ENCODE data around the gene HYAL1.

HYAL1 gene

GRCh38 chr3:50333744-50334328 lies 30.5 kb upstream of the HYAL1 start:
- no peak for FAIRE-seq

GRCh38 chr3:50331364-50331907 lies 28.1 kb upstream of the HYAL1 start:
- FAIRE-seq, result no peak

- no peak for FAIRE-seq
These were observed 27.0 kb upstream of the HYAL1 start for GRCh38 chr3:50330330-50330729.

DNA sequence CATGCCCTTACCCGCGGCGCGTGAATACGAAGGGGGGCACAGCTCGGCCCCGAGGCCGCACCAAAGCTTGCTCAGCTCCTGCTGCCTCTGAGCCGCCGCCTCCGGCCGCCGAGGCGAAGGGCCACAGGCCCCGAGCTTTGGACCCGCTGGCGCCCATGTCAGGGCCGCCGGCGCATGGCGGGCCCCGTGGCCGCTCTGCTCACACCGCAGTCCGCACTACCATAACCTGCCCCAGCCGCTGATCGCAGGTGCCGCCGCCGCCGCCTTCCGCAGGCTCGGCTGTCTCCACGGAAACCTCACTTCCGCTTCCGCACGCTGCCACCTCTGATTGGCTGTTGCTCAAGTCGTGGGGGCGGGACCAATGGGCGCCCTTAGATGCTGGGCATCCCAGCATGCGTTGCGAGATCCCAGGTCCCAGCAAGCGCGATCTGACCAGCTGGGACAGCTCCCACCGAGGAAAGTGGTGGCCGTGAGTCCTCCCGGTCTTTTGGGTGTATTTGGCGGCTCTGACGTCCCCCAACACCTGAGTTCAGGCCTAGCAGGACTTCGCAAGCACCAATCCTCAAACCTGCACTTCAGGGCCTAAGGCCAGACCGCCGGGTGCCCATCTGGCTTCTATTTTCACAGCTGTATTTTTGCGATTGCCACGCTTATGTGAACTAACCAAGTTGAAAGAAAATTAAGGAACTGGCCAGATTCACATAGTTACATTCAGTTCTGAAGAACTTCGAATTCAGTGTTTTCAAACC lies 24.7 kb upstream of the HYAL1 start, which contains the start of gene TUSC2:
TUSC2 (minus strand) TSS at position 281 of the 749 bp plus-strand sequence; CDS start at position 157, 124 bp downstream.
- peak; percentile 77 for FAIRE-seq

DNA sequence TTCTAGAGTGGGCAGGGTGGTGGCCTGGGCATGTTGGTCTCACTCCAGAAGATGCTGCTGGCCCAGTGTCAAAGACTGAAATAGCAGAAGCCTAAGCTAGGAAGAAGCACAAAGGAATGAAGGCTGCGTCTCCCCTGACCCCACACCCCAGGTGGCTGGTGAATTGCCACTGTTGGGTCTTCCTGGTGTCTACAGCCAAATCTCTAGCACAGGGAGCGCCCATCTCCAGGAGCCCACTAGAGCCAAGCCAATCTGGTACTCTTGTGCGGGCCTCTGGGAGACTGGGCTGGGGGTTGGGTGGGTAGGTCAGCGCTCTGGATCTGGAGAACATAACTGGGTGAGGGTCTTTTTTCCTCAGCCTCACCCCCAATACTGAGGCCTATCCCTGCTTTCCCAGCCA lies 23.8 kb upstream of the HYAL1 start:
- no peak for FAIRE-seq

GRCh38 chr3:50326182-50326541 lies 22.8 kb upstream of the HYAL1 start:
- FAIRE-seq, result no peak

DNA sequence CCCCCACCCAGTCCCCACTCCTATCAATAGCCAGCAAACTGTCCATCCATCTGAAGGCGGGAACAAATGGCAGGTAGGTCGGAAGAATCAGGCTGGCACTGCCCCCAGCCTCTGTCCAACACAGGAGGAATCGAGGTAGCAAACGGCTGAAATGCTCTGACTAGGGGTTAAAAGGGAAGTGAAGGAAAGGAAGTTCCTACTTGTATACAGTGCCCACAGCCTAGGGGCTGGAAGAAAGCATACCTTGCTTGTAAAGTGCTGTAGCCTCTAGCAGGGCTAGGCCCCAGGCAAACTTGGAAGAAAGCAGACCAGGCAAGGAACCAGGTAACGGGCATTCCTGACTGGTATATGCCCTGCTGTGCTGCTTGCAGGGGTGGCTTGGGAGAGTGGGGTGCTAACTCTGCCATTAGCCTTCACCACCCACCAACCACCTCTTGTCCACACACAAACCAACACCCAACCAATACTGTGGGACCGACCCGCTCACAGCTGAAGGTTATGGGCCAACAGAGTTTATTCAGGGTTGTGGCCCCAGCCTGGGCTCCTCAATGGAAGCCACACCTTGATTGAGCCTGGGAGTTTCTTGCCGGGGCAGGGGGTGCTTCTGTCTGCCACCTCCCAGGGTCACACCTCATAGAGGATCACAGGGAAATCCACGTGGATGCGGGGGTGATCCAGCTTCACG lies 22.3 kb upstream of the HYAL1 start:
- no peak for FAIRE-seq

- FAIRE-seq, result no peak
These were observed 21.7 kb upstream of the HYAL1 start for GRCh38 chr3:50325113-50325480.

- FAIRE-seq, result no peak
These were observed 21.2 kb upstream of the HYAL1 start for GRCh38 chr3:50324351-50325112.

DNA sequence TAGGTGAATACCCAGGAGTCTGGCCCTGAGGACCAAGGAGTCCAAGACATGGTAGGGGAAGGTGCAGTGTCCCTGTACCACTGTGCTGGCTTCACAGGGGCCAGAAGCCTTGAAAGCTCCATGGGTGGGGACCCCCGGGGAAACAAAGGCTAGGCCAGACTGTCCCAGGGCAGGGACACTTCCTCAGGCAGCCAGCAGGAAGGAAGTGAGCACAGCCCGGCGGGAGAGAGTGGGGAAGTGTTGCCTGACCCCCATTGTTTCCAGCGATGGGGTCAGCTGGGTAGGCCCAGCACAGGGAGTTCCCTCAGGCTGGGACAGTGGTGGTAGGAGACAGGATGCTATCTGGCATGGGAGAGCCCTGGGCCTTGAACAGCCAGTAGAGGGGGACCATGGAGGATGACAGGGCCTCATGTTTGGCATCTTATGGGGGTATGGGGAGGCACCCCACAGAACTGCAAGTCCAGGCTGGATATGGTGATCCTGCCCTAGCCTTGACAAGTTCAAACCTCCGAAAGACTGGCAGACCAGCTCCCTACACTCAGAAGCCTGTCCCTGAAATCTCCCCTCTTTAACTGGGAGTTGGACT lies 20.3 kb upstream of the HYAL1 start:
- FAIRE-seq, result no peak

- no peak for FAIRE-seq
These were observed 19.8 kb upstream of the HYAL1 start for GRCh38 chr3:50323092-50323600.

DNA sequence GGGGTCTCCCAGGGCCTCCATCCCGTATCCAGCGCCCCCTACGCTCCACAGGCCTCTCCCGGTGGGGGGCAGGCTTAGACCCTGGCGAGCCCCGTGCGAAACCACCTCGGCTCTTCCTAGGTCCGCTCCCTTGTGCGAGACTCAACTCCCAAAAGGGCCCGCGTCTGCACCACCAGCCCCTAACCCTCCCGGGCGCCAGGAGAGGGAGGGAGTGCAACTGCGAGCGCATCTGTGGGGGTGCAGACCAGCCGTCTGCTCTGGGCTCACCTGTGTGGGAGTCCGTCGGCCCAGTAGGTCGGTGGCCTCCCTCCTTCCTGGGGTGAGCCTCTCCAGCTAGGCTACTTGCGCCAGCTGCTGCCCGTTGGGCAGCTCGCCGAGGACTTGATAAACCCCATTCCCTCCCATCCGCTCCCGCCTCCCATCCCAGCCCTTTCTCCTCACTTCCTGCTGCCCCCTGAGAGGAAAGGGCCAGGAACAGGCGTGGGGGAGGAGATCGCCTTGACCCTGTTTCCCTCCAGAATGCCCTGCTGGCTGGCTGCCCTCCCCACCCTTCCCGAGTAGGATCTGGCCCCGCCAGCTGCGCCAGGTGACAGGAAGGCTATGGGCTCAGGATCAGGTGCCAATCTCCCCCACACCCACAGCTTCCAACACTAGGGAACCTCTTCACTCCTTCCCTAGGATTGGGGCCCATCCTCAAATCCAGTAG lies 19.2 kb upstream of the HYAL1 start, which contains the start of gene HYAL2:
HYAL2 (minus strand) TSS at position 360 of the 706 bp plus-strand sequence. CDS start 2,256 bp downstream, outside the sequence.
- FAIRE-seq, result no peak

GRCh38 chr3:50322115-50322385 lies 18.7 kb upstream of the HYAL1 start:
- FAIRE-seq, result no peak

GRCh38 chr3:50321336-50322114 lies 18.2 kb upstream of the HYAL1 start:
- FAIRE-seq, result no peak

- no peak for FAIRE-seq
These were observed 17.5 kb upstream of the HYAL1 start for GRCh38 chr3:50320853-50321335.

DNA sequence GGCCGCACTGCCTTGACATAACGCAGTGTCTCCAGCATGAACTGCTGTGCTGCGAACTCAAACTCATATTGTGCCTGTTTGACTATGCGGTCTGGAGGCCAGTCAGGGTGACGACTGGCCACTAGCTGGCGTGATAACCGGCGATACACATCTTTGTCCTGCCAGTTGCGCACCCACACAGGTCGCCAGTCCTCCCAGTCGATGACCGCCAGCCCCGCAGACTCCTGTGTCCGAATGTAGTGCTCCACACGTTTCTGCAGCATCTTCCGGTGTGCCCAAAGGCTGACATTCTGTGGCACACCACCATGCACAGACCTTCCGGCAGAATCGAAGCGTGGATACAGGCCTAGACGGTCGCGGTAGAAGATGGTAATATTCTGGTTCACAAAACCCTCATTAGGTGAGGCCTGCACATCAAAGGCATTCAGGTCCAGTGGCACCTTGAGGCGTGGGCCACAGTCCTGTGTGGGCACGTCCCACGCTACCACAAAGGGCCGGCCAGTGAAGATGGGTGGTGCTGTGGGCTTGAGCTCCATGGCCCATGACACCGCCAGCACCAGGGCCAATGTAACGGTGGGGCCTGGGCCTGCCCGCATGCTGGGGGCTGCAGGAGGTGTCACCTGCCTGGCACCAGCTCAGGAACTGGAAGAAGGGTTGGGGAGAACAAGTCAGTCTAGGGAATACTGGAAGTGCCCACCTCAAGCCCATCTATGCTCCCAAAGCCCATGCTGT lies 16.7 kb upstream of the HYAL1 start:
- FAIRE-seq, result no peak

DNA sequence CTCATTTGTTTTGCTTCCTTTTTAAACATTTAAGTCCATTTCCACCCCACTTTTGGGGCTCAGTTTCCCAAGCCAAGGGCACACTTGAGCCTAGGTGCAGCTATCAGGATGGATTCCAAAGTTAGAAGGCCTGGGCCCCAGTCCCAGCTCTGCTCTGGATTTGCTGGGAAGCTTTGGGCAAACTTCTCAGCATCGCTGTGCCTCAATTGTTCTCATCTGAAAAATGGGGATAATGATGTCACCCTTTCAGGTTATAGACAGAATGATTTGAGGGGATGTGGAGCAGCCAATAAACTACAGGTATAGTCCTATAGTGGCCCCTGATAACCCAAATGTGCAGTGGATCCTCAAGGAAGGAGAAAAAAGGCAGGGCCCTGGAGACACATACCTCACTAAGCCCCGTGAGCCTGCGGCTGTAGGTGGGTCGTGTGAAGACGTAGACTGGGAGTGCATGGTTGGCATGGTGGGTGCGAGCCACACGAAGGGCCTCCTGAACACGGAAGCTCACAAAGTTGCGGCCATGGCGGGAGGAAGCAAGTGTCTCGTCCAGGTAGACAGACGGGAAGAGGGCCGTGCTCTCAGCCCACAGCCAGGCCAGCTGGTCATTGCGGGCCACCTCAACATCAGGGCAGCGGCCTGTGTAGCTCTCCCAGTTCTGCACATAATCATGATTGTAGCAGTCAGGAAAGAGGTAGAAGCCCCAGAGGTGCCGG lies 16.0 kb upstream of the HYAL1 start:
- FAIRE-seq, result no peak

- FAIRE-seq, result no peak
These were observed 15.2 kb upstream of the HYAL1 start for GRCh38 chr3:50318615-50319014.

DNA sequence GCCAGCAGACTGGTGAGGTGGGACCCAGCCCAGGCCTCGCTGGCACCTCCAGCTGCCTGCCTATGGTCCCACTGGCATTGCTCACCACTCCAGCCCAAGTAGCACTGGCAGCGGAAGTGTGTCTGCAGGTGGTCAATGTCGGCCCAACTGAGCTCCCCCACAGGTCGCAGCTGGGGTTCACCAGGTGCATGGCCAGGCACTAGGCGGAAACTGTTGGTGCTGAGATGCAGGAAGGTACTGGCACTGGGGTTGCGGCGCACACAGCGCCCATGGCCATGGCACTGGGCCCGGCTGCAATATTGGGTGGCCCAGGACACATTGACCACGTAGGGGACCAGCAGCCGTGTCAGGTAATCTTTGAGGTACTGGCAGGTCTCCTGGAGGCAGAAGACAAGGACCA lies 14.8 kb upstream of the HYAL1 start:
- FAIRE-seq, result no peak

DNA sequence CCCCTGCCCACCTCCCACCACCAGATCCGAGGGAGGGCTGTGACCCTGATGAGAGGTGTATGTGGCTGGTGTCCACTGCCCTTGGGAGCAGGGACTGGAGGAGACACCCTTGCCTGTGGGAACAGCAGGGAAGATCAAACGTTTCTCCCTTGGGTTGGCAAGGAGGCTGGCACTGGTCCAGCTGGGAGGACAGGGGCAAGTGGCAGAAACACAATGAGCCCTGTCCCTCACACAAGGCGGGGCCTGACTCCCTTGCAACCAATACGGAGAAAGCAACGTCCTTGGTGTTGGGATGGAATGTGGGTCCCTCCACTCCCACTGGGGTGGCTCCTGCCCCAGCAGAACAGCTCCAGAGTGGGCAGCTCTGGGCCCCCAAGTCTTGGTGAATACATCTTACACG lies 13.9 kb upstream of the HYAL1 start:
- no peak for FAIRE-seq
